HepG2 (cell line): ENCODE results near the gene DUSP22. TPM values are rescaled to one million over a fixed set of nuclear protein-coding genes. Genes with fewer than 3 reads are reported as not detected.
"Not testable (repeated sequence)": the region's sequence is repeated elsewhere in the genome, so short reads cannot be mapped to it uniquely, and the experiment has no call there.

ENCODE experiments used
- ATAC-seq: fragments of 200-7000 bp; cut with Tn5 transposase; 3 replicates; pipeline ENCODE4 v1.9.1; 2020; ENCODE audit warnings: mild to moderate bottlenecking, moderate library complexity
- BruUV-seq: library from RNA; stranded (reverse); fragments of 400-500 nt; replicated peaks from 2 replicates; lab custom pipeline; 2021; lab: Mats Ljungman, UMichigan
- CTCF ChIA-PET: fragments of 300-600 bp; formaldehyde crosslinking; extraction: SDS; loops from one replicate; lab custom pipeline; 2021; ENCODE audit warnings: low total read pairs, inconsistent platforms, low intra/inter-chr PET ratio; lab: Yijun Ruan, JAX
- POLR2A ChIA-PET: fragments of 350-600 bp; sonication (Branson Sonifier 250); formaldehyde crosslinking; loops from one replicate; lab custom pipeline; 2020; ENCODE audit warnings: antibody characterized with exemption, inconsistent platforms; lab: Yijun Ruan, JAX
- DNase-seq: peaks from one replicate; pipeline ENCODE4 v3.0.0-alpha.2; 2015; ENCODE audit warnings: low spot score
- FAIRE-seq: peaks from 3 replicates; lab custom pipeline; 2011; peaks lifted over from hg19 to GRCh38; lab: Jason Lieb, UNC
- H2AFZ ChIP-seq: one replicate; pipeline ENCODE4 v1.6.1; 2011; ENCODE audit warnings: low read length, inconsistent platforms
- H3K27ac ChIP-seq: fragments of 300-600 bp; 3 replicates; pipeline ENCODE4 v1.8.0; 2011; ENCODE audit warnings: mixed run types, mild to moderate bottlenecking, mixed read lengths, low read length, inconsistent platforms; ENCODE audit not compliant: insufficient read depth; ENCODE audit errors: extremely low read length
- H3K27me3 ChIP-seq, 2 experiments: fragments of 200-600 bp in 1 of 2; 2 replicates in 1 of 2; 3 replicates in 1 of 2; pipeline versions ENCODE4 v1.6.0 to v1.8.0; 2011; ENCODE audit warnings: low read length in 2 of 2, mild to moderate bottlenecking in 2 of 2, moderate library complexity in 2 of 2, inconsistent platforms in 1 of 2; ENCODE audit not compliant: insufficient read depth in 2 of 2, control insufficient read depth in 1 of 2
- H3K36me3 ChIP-seq, 2 experiments: fragments of 200-600 bp in 1 of 2; replicated peaks in 1 of 2; 2 replicates in 1 of 2; 3 replicates in 1 of 2; pipeline versions ENCODE4 v1.5.1 to v1.8.0; 2011; ENCODE audit warnings: low read length in 2 of 2, inconsistent platforms in 1 of 2; ENCODE audit not compliant: insufficient read depth in 2 of 2, control insufficient read depth in 1 of 2
- H3K4me1 ChIP-seq: 2 replicates; pipeline ENCODE4 v1.5.1; 2012; ENCODE audit warnings: low read length, inconsistent platforms; ENCODE audit not compliant: insufficient read depth
- H3K4me2 ChIP-seq: 2 replicates; pipeline ENCODE4 v1.6.0; 2011; ENCODE audit warnings: low read depth, low read length, inconsistent platforms
- H3K4me3 ChIP-seq, 3 experiments: fragments of 200-600 bp in 1 of 3; sonication (generic), shearing (Covaris generic) in 1 of 3; replicated peaks in 1 of 3; 2 replicates each; pipeline ENCODE4 v1.5.1; 2011 to 2016; ENCODE audit warnings: low read length in 3 of 3, inconsistent platforms in 2 of 3, low read depth in 2 of 3, mild to moderate bottlenecking in 2 of 3, control low read depth in 1 of 3, mixed read lengths in 1 of 3; ENCODE audit not compliant: insufficient read depth in 1 of 3
- H3K79me2 ChIP-seq: one replicate; pipeline ENCODE4 v1.6.1; 2011; ENCODE audit warnings: low read length, inconsistent platforms; ENCODE audit not compliant: insufficient read depth
- H3K9ac ChIP-seq: 2 replicates; pipeline ENCODE4 v1.6.0; 2011; ENCODE audit warnings: mild to moderate bottlenecking, low read depth, low read length, inconsistent platforms; ENCODE audit not compliant: insufficient read depth
- H3K9me3 ChIP-seq: 2 replicates; pipeline ENCODE4 v1.5.1; 2012; ENCODE audit warnings: mild to moderate bottlenecking, low read length
- H4K20me1 ChIP-seq: 2 replicates; pipeline ENCODE4 v1.6.0; 2011; ENCODE audit warnings: inconsistent platforms, mild to moderate bottlenecking, low read length, moderate library complexity; ENCODE audit not compliant: insufficient read depth
- TERF1 ChIP-seq: sonication (generic); formaldehyde crosslinking; IDR thresholded peaks from 2 replicates; pipeline ENCODE4 v1.8.0; 2022; ENCODE audit warnings: mild to moderate bottlenecking, missing genetic modification reagents, moderate library complexity
- ZNF33B ChIP-seq: sonication (generic); formaldehyde crosslinking; IDR thresholded peaks from 2 replicates; pipeline ENCODE4 v1.5.1; 2020; ENCODE audit warnings: mild to moderate bottlenecking, missing genetic modification reagents
- WGBS: methylation state at CpG from one replicate; pipeline ENCODE4 v1.1.6; 2017; ENCODE audit warnings: low lambda C conversion rate; 5-methylcytosine and 5-hydroxymethylcytosine counted together
- in situ Hi-C: cut with HindIII; loops from 2 replicates; pipeline ENCODE4 v1.10.0; 2017; ENCODE audit warnings: low pct_unique_long_range_greater_than_20kb; ENCODE audit not compliant: extremely low pct_ligation_motif_present
- intact Hi-C: fragments of 100-400 bp; cut with micrococcal nuclease; formaldehyde crosslinking; loops from one replicate; pipeline ENCODE4 v1.10.0; 2022; ENCODE audit not compliant: unreplicated experiment
- polyA plus RNA-seq, 8 experiments: library from polyadenylated mRNA; depleted of rRNA in 3 of 8; stranded (reverse) in 7 of 8; unstranded in 1 of 8; fragments of >200 nt; fragmentation: Illumina TruSeq in 4 of 8; extraction: Trizol in 4 of 8; gene quantifications; 2 replicates each; pipeline versions ENCODE4 v1.2.1 to v1.2.3, GENCODE V29; 2011 to 2016; ENCODE audit warnings: low read depth in 4 of 8, missing spikeins in 1 of 8, mixed read lengths in 1 of 8; ENCODE audit not compliant: insufficient read depth in 1 of 8
- total RNA-seq, 5 experiments: library from RNA; depleted of rRNA; stranded (reverse); fragments of >200 nt; fragmentation: Illumina TruSeq; extraction: Trizol; gene quantifications; 2 replicates each; pipeline ENCODE4 v1.2.3, GENCODE V29; 2016; ENCODE audit warnings: low read depth in 1 of 5

The DUSP22 gene
- total and polyA plus RNA-seq, 2 of the 13 experiments (the other 11 are each of a cell fraction or from before 2014, with no cell fraction given) = 20.2 to 32.8 TPM

GRCh38 chr6:371851-372250 lies 79.6 kb downstream of the DUSP22 start:
- CTCF ChIA-PET, ATAC-seq, BruUV-seq, intact Hi-C loops, H3K36me3 ChIP-seq, H3K4me3 ChIP-seq, DNase-seq, POLR2A ChIA-PET, H3K4me1 ChIP-seq, FAIRE-seq, H3K79me2 ChIP-seq, H3K9me3 ChIP-seq, H3K4me2 ChIP-seq, H3K9ac ChIP-seq, H4K20me1 ChIP-seq, H2AFZ ChIP-seq, H3K27ac ChIP-seq, in situ Hi-C loops: not testable (repeated sequence)
- WGBS = 39% methylated on average over 2 of the region's 2 CpGs
- peaks cover 10 to 68% of the 10 kb centered on the region in 2 experiments; a peak in 4 of 5 replicates for H3K27me3 ChIP-seq

- no peak for DNase-seq
- POLR2A ChIA-PET = no interaction called here
- in situ Hi-C loops = no loop called here
These were observed 80.1 kb downstream of the DUSP22 start for GRCh38 chr6:372336-372911.

More at GRCh38 chr6:372336-372911, 80.1 kb downstream of the DUSP22 start:
- peak; percentile 19; the same call in 2 of the 3 replicates for ATAC-seq
- TF ChIP-seq TERF1 (CRISPR knock-in tag) (0 out of 2 replicates have a peak, but pooled peaks have one; percentile 37), ZNF33B (CRISPR knock-in tag) (no peak)
- TF ChIP-seq, all 625 proteins: peak for 1
- no peak overlapping the region for H3K9ac ChIP-seq
- BruUV-seq = no TSS peak
- no peaks in the 10 kb centered on the region; the same call in 1 of the 2 replicates for H4K20me1 ChIP-seq
- intact Hi-C loops = no loop called here
- H3K4me1 ChIP-seq = no peaks in the 10 kb centered on the region
- no peak overlapping the region for H2AFZ ChIP-seq
- CTCF ChIA-PET = no interaction called here
- WGBS = 26% methylated on average over 16 of the region's 16 CpGs
- H3K36me3 ChIP-seq = no peaks in the 10 kb centered on the region
- no peak overlapping the region for H3K4me3 ChIP-seq
- H3K79me2 ChIP-seq = no peaks in the 10 kb centered on the region
- no peak for FAIRE-seq
- H3K9me3 ChIP-seq = no peaks in the 10 kb centered on the region
- H3K27me3 ChIP-seq = peaks cover 10 to 70% of the 10 kb centered on the region in 2 experiments; a peak in 4 of 5 replicates
- no peak overlapping the region for H3K27ac ChIP-seq
- H3K4me2 ChIP-seq = no peak overlapping the region
